Transverse colon (tissue), 4 donors: Measurements from ENCODE around the gene KLK11.

Source experiments
- CTCF ChIP-seq, 5 experiments: fragments of 200-600 bp in 3 of 5; fragments of 450-650 bp in 2 of 5; sonication (generic) in 3 of 5; IDR thresholded peaks; 1 replicate in 2 of 5; 2 replicates in 3 of 5; pipeline ENCODE4 v1.5.1; 2016 to 2017; ENCODE audit warnings: antibody characterized with exemption in 5 of 5, inconsistent platforms in 3 of 5, mild to moderate bottlenecking in 2 of 5, moderate library complexity in 1 of 5
- EP300 ChIP-seq: sonication (generic); formaldehyde crosslinking; IDR thresholded peaks from one replicate; pipeline ENCODE4 v1.6.1; 2017; ENCODE audit warnings: antibody characterized with exemption, low read depth
- POLR2A ChIP-seq: fragments of 450-650 bp; IDR thresholded peaks from one replicate; pipeline ENCODE4 v1.6.1; 2016; ENCODE audit warnings: antibody characterized with exemption, mild to moderate bottlenecking, moderate library complexity
- POLR2AphosphoS5 ChIP-seq, 3 donors: sonication (generic); formaldehyde crosslinking; IDR thresholded peaks; one replicate each; pipeline ENCODE4 v1.6.1; 2016; ENCODE audit warnings: antibody characterized with exemption in 3 of 3

GRCh38 chr19:51025809-51026553, 435 bp downstream of the KLK11 start:
- TF ChIP-seq CTCF (IDR thresholded peaks at IDR 0.05), result no peak
- TF ChIP-seq POLR2AphosphoS5 (IDR thresholded peaks at IDR 0.05), result no peak
- no peak for TF ChIP-seq POLR2A
- TF ChIP-seq EP300, result no peak
